Stimulated activated CD4-positive, alpha-beta T cell treated with anti-CD3 and anti-CD28 coated beads, Interleukin-12 subunit alpha, Interleukin-12 subunit beta, amount 100 ng/mL, for 4 hours (primary cell): ENCODE results near the gene GOLGA6L9.
"Not testable (repeated sequence)": the region's sequence is repeated elsewhere in the genome, so short reads cannot be mapped to it uniquely, and the experiment has no call there.

Experiments used
- DNase-seq: peaks from one replicate; pipeline ENCODE4 v3.0.0-alpha.2; 2020

Gene GOLGA6L9, protein sequence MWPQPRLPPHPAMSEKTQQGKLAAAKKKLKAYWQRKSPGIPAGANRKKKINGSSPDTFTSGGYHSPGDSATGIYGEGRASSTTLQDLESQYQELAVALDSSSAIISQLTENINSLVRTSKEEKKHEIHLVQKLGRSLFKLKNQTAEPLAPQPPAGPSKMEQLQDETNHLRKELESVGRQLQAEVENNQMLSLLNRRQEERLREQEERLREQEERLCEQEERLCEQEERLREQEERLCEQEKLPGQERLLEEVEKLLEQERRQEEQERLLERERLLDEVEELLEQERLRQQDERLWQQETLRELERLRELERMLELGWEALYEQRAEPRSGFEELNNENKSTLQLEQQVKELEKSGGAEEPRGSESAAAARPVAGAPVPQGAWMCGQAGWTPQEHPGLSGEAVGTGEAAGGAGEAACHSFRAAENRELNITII

GRCh38 chr15:82429693-82430092, at the start of gene GOLGA6L9:
TSS of gene GOLGA6L9 (plus strand) at chr15:82429816. CDS start at chr15:82430080, 264 bp downstream.
- not testable (repeated sequence) for DNase-seq

- not testable (repeated sequence) for DNase-seq
Measured at GRCh38 chr15:82381330-82381955, 48.2 kb upstream of the GOLGA6L9 start.

DNA sequence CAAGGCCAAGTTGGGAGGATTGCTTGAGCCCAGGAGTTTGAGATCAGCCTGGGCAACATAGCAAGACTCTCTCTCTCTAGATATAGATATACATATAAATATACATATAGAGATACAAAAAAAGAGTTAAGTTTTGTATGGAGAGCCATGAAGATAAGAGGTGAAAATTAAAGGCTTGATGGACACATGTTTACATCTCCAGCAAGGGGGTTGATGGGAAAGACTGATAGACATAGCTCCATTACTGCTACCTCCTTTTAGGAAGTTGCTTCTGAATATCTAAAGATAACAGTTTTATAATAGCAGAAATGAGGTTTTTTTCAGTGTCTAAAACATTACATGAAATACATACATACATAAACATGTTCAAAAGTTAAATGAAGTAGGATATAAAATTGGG, 42.4 kb upstream of the GOLGA6L9 start:
- DNase-seq = not testable (repeated sequence)

DNA sequence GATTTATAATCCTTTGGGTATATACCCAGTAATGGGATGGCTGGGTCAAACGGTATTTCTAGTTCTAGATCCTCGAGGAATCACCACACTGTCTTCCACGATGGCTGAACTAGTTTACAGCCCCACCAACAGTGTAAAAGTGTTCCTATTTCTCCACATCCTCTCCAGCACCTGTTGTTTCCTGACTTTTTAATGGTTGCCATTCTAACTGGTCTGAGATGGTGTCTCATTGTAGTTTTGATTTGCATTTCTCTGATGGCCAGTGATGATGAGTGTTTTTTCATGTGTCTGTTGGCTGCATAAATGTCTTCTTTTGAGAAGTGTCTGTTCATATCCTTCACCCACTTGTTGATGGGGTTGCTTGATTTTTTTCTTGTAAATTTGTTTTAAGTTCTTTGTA, 39.5 kb upstream of the GOLGA6L9 start:
- DNase-seq = not testable (repeated sequence)

DNA sequence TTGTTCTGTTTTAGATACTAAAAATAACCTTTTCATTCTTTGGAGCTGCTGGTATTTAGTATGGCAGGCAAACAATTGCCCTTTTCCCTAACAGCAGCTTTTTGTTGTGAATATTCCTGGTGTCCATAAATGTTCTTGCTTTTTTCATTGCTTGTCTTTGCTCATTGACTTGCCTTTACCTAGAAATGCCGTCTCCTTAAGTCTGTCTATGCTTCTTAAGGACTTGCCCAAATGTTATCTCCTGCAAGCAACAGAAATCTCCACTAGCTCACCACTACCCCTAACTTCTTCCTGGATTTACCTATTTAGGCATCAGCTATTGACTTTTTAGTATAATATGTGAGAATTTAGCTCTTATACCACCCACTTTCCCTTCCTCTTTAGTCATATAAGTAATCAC, 37.5 kb upstream of the GOLGA6L9 start:
- not testable (repeated sequence) for DNase-seq

DNA sequence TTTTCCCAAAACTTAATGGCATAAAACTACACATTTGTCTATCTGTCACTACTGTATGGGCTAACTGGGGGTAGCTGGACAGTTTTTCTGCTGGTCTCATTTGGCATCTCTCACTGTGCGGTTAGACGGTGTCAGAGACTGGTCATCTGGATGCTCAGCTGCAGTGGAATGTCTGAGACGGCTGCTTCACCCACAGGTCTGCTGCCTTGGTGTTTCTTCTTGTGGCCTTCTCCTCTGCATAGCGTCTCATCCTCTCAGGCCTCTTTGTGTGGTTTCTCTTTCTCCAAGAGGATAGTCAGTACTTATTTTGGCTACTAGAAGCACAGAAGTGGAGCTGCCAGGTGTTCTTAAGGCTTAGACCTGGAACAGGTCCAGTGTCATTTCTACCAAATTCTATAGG, 35.9 kb upstream of the GOLGA6L9 start:
- DNase-seq = no peak

DNA sequence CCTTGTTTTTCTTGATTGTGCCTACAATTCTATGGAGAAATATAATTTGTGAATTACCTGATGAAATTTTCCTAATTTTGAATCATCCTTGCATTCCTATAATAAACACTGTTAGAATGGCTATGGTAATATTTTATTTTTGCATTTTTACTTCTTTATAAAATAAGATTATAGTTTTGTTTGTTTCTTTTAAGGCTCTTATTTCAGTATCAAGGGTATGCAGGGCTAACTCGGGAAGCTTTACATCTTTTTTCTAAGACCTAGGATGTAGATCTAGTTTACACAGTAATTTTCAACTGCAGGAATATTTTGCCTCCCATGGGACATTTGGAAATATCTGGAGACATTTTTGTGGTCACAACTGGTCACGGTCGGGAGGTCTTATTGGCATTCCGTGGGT, 33.8 kb upstream of the GOLGA6L9 start:
- not testable (repeated sequence) for DNase-seq

DNA sequence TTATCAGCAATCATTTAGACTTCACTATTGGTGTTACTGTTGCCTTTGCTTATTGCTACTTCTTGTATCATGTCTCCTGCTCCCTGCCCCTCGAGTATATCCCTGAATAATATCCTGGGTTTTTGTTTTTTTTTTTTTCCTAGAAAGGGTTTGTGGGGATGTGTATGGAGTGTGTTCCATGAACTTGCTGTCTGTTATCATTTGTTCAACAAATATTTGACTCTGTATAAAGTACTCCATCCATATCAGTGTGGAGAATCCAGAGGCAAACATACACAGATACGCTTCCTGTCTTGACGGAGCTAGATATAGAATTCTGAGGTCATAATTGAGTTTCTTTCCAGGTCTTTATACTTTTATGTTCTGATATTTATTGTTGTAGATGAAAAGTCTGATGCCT, 31.8 kb upstream of the GOLGA6L9 start:
- DNase-seq = no peak

GRCh38 chr15:82398785-82399184, 30.8 kb upstream of the GOLGA6L9 start:
- DNase-seq = no peak

GRCh38 chr15:82399366-82400103, 30.1 kb upstream of the GOLGA6L9 start:
- DNase-seq = not testable (repeated sequence)

DNA sequence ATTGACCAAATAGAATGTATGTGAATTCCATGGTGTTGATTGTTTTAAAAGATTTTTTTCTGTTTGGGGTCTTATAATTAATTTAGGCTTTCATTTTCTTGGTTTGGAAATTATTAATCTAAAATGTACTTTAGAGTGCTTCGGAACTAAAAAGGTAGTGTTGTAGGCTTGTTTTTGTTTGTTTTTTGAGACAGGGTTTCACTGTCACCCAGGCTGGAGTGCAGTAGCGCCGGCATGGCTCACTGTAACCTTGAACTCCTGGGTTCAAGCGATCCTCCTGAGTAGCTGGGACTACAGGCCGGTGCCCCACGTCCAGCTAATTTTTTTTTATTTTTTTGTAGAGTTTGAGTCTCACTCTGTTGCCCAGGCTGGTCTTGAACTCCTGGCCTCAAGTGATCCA, 27.7 kb upstream of the GOLGA6L9 start:
- not testable (repeated sequence) for DNase-seq

DNA sequence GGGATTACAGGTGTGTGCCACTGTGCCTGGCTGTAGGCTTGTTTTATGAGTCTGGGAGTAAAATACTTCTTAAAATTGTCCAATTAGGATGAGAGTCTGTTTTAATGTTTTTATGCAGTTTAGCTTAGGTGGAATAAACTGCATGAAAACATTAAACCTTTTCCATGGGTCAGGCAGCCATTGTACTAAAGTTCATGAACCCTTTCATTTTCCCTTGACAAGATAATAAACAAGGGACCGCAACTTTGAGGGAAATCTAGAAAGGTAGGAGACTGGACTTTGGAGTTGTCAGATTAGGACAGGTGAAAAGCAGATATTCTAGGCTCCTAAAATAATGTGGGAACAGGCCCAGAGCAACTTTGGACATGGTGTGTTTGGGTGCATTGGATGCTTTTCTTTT, 27.3 kb upstream of the GOLGA6L9 start:
- DNase-seq = not testable (repeated sequence)

- DNase-seq = not testable (repeated sequence)
Measured at GRCh38 chr15:82406211-82406610, 23.4 kb upstream of the GOLGA6L9 start.

DNA sequence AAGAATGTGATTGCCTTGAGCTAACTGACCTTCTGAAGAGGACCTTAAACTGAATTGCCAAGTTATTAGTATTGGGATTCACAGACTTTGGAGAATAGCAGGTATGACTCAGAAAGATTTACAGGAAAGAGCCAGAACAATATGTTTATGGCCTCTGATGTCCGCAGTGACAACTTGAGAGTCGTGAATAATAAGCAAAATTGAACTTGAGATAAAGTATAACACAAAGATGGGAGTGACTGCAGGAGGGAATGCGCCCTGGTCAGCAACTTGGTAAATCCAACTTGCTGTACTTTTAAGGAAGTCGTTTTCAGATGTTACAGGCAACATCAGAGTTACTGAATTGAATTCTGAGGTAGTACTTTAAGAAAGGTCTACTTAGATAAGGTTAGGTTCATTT, 19.3 kb upstream of the GOLGA6L9 start:
- DNase-seq = not testable (repeated sequence)

DNA sequence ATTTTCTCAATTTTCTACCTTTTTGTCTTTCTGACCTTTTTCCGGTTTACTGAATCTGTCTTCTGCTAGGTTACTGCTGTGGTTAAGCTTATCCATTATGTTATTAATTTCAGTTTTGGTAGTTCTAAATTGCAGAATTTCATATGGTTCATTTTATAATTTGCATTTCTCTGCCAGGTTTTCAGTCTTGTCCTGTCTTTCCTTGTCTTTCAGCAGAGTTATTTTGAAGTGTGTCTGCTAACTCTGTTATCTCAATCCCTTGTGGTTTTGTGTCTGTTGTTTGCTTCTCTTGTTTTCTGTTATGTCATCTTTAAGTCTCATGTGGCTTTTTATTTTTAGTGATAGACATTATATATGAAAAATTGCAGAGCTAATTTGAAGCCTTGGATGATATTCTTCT, 18.0 kb upstream of the GOLGA6L9 start:
- DNase-seq = not testable (repeated sequence)

- not testable (repeated sequence) for DNase-seq
Measured at GRCh38 chr15:82414525-82415191, 15.0 kb upstream of the GOLGA6L9 start.

- not testable (repeated sequence) for DNase-seq
Measured at GRCh38 chr15:82420516-82420915, 9.1 kb upstream of the GOLGA6L9 start.

DNA sequence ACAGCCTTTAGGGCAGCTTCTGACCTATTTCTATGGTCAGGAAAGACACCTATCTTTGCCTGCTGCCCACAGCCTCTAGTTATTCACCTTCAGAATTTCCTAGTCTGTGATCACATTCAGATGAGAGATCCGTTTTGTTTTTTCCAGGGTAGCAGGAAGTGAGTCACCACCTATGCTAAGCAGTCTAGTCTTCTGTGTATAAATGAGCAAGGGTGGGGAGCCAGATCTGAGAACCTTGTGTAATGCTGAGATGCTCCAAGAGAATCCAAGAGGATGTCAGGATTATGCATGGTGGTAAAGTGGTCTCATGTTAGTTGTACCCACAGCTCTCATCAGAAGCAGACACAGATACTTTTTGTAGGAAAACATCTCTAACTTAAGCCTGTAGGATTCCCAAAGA, 8.7 kb upstream of the GOLGA6L9 start:
- DNase-seq = not testable (repeated sequence)

DNA sequence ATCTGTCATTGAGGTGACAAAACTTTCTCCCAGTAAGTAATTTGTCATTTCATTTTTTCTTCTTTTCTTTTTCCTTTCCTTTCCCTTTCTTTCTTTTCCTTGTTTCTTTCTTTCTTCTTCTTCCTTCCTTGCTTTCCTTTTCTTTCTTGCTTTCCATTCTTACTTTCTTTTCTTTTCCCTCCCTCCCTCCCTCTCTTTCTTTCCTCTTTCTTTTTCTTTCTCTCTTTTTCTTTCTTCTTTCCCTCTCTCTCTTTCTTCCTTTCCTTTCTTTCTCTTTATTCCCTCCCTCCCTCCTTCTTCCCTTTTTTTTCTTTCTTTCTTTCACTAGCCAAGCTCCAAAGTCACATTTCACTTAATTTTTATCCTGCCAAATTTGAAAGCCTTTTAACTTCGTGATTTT, 2.5 kb upstream of the GOLGA6L9 start:
- not testable (repeated sequence) for DNase-seq

GRCh38 chr15:82445420-82445819, 15.8 kb downstream of the GOLGA6L9 start:
- peak; percentile 13 for DNase-seq

- not testable (repeated sequence) for DNase-seq
Measured at GRCh38 chr15:82457336-82457735, 27.7 kb downstream of the GOLGA6L9 start.

DNA sequence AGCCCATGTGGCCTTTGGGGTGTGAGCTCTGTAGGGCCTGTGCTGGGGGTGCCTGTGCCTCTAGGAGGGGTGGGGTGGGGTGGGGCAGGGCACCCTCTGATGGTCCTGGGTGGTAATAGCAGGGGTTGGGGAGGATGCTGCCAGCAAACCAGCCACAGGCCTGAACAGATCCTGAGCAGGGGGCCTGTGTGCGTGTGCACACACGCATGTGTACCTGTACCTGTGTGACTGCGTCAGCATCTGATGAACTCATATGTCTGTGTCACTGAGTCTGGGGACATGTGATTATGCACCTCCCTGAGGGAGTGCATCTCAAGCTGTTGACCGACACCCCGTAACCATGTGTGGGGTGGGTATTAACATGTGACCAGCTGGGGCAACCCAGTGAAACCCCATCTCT, 36.0 kb downstream of the GOLGA6L9 start:
- not testable (repeated sequence) for DNase-seq

- not testable (repeated sequence) for DNase-seq
Measured at GRCh38 chr15:82468205-82468604, 38.6 kb downstream of the GOLGA6L9 start.
